NOMO-1 treated with dmso at 0.1 percent for 144 hours (cell line): ENCODE measurements around the gene C12orf50.
"Not testable (repeated sequence)": the region's sequence is repeated elsewhere in the genome, so short reads cannot be mapped to it uniquely, and the experiment has no call there.

ENCODE experiments used
- DNase-seq: peaks from one replicate; lab custom pipeline; 2025; ENCODE audit not compliant: unreplicated experiment; lab: John Stamatoyannopoulos, UW

The C12orf50 gene

DNA sequence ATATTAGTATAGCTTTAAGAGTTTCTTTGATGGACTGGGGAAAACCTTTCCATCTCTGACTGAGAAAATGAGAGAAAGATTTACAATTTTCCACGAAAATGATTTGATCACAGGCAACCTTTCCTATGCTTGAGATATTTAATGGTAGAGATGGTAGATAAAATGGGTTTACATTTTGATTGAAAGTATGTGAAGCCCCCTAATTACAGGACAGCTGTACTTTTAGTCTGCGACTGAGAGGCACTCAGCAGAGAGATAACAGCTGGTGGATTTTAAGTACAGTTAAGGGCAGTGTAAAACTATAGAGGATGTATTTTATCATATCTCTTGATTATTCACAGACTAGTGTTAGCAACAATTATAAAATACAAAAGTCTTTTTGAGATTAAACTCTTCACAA is 40.7 kb downstream of the C12orf50 start:
- no peak for DNase-seq

DNA sequence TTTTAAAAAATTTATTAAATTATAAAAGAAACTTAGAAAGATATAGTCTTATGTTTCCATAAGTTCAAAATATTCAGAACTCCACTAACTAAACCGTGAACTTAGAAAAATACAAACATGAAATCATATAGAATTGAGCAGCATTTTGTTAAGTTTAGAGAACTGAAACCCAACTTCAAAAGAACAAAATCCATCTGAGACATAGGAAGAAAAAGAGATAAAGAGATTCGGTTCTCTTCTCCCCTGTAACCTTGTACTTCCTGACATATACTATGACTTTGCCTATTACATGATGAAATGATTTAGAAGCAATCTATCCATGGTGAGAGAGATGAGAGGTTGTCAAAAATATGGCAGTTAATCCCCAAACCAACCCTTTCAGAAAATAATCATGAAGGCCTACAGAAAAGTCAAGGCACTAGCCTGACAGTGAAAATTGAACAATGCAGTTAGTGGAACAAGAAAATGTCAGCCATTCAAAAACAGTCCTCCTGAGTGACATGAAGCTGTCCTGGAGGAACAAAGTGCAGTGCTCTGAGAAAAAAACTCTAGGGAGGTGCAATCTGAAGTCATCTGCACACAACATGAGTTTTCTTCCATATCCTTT is 44.0 kb downstream of the C12orf50 start:
- no peak for DNase-seq

DNA sequence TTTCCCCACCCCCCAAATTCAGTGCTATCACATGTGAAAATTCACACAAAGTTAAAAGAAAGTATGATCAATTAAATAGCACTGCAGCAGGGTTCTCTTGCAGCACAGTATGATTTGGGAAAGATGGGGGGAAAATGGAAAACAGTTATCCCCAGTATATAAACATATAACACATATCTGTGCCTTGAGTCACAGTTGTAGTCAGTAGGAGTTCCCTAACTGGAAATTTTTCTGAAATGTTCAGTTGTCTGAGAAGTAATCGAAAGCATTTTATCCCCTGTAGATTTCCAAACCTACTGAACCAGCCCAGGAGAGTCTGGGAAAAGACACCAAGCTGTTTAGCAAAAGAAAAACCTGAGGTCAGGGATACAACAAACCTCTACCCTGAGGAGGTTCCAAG is 47.0 kb downstream of the C12orf50 start:
- no peak for DNase-seq

DNA sequence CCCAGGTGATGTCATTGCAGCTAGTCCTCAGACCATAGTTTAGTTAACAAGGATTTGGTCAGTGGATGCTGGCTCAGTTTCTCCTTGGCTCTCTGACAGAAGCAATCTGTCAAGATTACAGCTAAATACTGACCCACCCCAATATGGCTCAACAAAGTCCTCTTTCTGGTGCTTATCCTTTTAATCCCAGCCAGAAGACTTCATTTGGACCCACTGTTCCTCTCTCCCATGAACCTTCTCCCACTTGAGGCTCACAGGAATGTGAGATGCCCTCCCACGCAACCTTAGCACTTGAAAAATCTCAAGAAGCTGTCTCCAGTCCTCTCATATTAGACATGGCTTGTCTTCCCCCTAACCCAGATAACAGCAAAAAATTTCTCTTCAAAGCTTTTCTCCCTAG is 47.7 kb downstream of the C12orf50 start:
- no peak for DNase-seq

DNA sequence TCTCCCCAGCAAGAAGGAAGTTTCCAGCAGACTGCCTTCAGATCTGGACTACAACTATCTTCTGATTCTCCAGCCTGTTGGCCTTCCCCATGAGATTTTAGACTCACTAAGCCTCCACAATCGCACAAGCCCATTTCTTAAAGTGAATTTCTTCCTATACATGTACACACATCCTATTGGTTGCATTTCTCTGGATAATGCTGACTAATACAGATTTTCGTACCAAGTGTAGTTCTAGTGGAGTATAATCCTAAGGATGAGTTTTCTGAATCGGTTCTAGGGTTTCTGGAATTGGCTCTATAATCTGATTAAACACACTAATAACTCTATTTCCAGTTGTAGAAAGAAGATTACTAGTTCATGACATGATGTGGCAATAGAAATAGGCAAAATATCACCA is 53.3 kb downstream of the C12orf50 start:
- no peak for DNase-seq

DNA sequence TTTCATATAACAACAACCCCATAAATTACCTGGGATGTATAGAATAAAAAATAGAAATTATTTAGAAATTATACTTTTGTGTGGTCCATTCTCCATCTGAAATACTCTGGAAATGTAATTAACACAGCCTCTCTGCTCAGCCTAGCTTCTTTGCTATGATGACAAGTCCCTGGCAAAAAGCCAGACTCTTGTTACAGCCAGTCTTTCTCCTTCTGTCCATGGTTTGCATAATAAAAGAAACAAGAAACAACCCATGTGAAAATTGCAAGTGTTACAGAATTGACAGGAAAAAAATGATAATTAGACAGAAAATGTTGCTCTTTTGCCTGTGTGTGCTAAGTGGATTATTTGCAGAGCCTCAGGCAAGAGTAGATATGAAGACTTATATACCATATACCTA is 61.3 kb downstream of the C12orf50 start:
- DNase-seq: no peak

DNA sequence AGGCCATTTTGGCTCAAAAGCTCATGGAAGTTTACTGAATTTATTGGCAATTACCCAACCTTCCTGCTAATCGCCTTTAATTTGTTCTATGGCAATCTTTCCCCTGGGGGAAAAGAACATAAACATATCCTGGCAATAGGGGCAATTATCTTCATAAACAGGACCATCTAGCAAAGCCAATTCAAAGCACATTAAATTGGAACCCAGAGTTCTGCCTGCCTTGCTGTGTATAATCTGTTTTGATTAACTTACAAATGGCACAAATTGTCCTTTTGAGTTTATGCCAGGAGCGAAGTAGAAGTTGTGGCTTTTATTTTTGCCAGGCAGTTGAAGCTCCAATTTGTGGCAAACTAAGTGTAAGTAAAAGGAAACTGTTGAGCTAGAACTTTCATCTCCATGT is 68.6 kb downstream of the C12orf50 start:
- no peak for DNase-seq

DNA sequence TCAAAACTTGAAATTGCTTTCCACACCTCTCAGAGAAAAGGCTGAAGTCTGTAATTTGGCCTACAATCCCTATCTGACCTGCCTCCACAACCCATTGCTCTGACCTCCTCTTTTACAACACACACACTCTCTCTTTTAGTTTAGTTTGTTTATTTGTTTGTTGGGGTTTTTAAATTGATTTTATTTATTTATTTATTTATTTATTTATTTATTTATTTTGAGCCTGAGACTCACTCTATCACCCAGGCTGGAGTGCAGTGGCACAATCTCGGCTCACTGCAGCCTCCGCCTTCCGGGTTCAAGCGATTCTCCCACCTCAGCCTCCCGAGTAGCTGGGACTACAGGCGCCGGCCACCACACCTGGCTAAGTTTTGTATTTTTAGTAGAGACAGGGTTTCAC is 75.2 kb downstream of the C12orf50 start:
- not testable (repeated sequence) for DNase-seq

DNA sequence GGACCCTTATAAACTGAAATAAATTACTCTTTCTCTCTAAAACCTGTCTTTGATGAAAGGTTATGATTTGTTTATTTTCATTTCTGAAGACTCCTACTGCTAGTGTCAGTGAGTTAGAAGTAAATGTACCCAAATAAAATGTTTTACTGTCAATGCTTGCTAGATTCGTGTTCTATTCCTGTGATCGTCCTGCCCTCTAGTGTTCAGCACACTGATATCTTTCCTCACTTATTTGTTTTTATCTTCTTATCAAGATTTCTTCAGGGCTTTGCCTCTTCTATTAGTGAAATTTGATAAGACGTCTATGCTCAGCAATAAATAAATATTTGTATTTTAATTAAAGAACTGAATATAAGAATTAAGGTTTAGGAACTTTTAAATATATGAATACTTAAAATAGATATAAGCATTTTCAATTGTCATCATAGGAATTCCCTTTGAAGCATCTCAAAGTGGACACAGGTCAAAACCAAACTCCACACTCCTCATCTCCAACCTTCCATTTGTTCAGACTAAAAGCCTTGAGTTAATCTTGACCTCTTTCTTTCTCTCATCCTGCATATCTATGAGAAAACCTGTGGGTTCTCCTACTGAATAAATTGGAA is 75.8 kb downstream of the C12orf50 start:
- no peak for DNase-seq

DNA sequence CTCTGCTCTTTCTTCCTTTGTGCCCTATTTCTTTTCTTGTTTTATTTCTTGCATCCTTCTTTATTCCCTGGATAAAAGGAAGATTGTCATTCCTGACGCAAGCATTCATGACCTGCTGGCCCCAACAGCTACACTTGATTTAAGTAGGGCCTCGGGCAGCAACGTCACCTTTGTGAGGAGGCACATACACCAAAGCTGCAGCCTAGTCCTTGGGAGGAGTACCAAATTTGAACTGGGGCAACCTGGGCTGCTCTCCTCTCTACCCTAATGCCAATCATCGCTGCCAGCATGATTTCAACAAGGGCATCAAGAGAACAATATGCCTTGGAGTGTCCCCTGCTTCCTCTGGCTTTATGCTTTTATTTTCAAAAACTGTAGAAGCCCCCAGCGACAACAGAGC is 76.4 kb downstream of the C12orf50 start:
- DNase-seq: no peak

DNA sequence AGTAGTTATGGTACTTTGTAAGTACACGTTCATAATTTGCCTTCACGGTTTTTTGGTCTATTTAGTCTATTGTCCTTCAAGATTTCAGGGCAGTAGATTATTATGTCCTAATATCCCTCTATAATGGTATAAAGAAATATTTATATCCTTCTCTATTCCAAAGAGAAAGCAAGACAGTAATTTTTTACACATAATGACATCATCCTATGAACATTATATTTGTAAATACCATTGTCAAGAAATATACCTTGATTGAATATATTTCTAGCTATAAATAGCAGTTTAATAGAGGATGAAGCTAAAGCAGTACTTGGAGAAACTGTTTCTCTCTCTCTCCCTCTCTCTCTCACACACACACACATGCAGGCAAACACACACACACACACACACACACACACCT is 77.0 kb downstream of the C12orf50 start:
- DNase-seq: no peak

DNA sequence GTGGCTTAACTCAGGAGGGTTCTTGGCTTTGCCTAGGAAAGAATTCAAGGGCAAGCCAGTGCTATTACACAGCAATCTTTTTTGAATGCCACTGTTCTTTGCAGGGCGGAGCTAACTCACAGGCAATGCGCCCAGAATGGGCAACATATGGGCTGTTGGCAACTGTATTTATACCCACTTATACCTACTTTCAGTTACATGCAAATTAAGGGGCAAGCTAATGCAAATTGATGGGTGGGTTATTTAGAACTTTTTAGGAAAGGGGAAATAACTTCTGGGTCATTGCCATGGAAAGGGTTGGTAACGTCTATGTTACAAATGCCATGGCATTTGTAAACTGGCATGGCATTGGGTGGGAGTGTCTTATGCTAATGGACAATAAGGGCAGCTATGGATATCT is 85.4 kb downstream of the C12orf50 start:
- DNase-seq: no peak

DNA sequence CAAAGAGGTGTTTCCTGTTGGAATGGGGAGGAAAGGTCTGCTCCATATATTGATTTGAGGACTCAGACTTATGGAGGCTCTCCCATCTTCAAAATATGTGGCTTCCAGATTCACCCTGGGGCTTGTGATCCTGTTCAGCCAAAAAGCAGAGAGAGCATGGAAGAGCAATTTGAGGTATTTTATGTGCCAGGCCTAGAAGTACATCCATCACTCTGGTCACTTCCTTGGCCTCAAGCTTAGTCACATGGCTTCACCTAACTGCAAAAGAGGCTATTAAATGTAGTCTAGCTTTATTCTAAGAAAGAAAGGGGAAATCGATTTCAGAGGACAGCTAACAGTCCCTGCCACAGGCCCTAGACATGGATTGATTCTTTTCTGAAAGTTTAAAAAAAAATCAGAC is 86.2 kb downstream of the C12orf50 start:
- no peak for DNase-seq

DNA sequence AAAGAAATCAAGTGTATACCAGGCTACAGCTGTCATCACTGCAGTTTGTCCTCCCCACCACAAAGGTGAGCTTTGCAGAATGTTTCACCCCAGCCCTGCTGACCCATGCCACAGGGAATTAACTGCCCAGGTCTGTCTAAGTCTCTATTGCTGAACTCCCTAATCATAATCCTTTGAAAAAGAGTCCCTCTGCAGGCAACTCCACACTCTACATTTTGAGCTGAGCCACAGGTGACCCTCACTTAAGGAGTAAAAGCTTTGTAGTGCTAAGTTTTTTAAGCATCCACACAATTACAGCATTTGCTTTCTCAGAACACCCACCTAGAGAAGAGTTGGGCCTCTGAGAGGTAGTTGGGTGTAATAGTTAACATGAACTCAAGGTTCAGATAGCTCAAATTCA is 90.0 kb downstream of the C12orf50 start:
- no peak for DNase-seq

DNA sequence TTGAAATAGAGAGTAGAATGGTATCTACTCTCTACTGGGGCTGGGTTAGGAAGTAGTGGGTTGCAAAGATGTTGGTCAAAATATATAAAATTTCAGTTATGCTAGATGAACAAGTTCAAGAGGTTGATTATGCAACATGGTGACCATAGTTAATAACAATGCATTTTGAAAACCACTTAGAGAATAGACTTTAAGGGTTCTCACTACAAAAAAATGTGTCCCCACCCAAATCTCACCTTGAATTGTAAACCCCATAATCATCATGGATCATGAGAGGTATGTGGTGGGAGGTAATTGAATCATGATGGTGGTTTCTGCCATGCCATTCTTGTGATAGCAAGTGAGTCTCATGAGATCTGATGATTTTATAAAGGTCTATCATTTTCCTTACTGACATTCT is 94.0 kb downstream of the C12orf50 start:
- no peak for DNase-seq

DNA sequence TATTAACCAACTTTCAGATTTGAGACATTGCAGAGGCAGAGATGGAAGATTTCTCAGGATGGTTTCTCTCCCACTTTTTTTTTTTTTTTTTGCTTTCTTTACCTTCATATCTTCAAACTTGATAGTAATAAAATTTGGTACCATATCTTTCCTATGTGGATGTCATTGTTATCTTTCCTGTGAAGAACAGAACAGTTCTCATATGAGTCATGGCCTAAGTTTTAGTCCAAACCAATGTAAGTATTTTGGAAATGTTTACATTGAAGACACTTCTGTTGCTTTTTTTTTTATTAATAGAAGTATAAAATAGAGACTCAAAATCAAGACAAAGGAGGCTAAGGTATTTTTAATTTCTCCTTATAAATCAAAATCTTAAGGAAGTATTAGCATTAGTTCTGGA is 95.2 kb downstream of the C12orf50 start:
- no peak for DNase-seq

DNA sequence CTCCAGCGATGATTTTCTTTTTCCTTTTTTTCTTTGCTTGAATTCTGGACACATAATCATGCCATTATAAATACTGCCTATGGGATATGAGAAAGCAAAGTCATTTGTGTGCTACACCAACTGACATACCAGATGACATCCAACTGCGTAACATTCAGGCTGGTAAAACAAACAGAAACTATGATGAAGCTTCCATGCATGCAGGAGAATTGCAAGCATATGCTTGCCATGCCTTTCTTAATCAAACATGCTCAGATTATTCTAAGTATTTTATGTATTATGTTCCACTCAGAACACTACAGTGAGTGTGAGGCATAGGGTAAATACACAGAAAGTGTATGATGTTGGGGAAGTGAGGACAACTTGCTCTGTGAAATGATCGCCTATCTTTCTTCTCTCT is 97.4 kb downstream of the C12orf50 start:
- no peak for DNase-seq

DNA sequence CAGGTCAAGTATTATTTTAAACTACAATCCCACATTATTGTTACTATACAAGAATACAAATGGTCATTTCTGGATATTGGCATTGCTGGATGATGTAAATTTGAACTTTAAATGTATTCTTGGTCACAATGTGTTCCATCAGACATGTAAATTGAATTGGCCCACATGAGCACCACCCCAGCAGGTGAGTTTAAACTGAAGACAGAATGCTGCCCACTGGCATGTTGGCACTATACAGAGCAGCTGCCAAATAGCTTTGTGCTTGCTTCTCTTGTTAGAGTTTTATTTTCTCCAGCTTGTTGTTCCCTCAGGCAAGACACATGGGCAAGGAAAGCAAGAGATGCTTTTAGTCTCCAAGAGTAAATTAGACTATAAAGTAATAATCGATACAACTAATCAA is 98.6 kb downstream of the C12orf50 start:
- no peak for DNase-seq
